MV-4-11 (cell line): ENCODE data around the gene LAPTM5.

Source experiments
- DNase-seq: peaks from one replicate; lab custom pipeline; 2025; lab: John Stamatoyannopoulos, UW

The LAPTM5 gene

DNA sequence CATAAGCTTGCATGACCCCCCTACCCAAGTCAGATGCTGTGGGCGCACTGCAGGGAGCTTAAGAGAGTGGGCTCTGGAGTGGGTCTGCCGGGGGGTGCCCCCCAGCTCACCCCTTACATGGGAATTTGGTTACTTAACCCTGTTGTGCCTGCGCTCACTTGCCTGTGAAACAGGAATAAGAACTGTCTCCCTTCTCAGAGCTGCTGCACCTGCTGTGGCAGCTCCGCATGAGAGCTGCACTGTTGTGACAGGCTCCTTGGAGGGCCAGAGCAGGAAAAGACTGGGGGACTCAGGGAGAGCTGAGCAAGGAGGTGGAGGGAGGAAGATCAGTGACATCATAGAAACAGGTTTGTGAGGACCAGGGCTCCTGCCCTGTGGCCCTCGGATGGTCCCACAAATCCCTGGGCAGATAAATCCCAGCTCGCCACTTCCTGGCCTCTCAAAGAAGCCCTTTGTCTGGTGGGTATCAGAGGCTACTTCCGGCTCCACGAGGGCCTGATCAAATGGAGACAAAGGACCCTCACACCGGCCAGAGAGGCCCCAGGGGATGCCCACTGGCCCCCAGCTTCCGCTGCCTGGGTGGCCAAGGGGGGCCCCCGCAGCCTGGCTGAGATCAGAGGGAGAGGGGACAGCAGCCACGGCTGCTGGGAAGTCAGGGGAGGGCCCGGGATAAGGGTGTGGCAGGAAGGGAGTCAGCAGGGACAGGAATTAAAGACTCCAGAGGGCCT, 28.9 kb upstream of the LAPTM5 start:
- no peak for DNase-seq

DNA sequence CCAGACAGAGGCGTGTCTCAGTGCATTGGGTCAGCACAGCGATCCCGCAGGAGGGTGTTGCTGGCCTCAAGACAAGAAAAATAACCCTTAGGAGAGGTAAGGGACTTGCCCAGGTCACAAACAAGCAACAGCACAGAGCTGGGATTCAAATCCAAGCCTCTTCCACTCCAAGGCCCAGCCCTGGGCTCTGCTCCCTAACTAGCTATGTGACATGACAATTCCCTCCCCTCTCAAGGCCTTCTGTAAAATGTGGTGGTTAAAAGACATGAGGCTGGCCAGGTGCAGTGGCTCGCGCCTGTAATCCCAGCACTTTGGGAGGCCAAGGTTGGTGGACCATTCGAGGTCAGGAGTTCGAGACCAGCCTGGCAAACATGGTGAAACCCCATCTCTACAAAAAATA, 28.1 kb upstream of the LAPTM5 start:
- no peak for DNase-seq

DNA sequence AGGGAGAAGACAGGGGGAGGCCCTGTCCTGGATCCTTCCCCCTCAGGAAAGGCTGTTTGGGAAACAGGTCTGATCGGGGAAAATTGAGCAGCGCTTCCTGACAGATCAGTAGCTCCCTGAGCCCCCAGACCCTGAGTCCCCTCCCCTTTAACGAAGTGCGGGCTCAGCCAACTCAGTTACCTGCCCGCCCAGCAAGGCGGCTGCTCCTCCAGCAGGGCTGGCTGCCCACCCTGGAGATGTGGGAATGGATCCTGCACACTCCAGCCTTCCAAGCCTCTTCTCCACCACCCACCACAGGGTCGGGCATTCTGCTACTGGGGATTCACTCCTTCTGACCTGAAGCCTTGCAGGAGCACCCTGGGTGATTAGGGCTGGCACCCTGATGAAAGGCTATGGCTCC, 27.6 kb upstream of the LAPTM5 start:
- DNase-seq, result no peak

DNA sequence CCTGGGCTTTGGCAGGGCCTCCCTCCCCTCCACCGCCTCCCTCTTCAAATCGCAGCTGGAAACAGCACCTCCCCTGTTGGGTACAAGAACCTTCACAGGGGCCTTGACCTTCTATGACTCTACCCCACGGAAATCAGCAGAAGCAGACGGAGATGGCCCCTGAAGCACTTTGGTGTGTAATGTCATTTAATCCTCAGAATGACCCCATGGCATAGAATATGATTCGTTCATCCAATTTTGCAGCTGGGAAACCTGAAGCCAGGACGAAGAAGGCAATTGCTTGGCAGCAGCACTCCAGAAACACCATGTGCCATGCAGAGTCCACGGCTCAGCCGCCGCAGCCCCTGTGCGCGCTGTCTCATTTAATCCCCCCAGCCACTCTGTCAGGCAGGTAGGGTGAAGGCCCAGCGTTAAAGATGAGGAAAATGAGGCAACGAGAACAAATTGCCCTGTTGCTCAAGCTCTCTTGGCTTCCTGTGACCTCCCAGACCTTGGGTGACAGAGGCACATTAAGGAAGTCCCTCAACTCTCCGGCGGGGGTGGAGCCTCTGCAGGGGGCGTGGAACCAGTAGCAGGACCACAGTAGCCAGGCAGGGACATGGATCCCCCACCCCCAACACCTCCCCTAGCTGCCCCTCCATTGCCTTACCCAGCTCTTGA, 25.8 kb upstream of the LAPTM5 start:
- DNase-seq, result peak; percentile 83

DNA sequence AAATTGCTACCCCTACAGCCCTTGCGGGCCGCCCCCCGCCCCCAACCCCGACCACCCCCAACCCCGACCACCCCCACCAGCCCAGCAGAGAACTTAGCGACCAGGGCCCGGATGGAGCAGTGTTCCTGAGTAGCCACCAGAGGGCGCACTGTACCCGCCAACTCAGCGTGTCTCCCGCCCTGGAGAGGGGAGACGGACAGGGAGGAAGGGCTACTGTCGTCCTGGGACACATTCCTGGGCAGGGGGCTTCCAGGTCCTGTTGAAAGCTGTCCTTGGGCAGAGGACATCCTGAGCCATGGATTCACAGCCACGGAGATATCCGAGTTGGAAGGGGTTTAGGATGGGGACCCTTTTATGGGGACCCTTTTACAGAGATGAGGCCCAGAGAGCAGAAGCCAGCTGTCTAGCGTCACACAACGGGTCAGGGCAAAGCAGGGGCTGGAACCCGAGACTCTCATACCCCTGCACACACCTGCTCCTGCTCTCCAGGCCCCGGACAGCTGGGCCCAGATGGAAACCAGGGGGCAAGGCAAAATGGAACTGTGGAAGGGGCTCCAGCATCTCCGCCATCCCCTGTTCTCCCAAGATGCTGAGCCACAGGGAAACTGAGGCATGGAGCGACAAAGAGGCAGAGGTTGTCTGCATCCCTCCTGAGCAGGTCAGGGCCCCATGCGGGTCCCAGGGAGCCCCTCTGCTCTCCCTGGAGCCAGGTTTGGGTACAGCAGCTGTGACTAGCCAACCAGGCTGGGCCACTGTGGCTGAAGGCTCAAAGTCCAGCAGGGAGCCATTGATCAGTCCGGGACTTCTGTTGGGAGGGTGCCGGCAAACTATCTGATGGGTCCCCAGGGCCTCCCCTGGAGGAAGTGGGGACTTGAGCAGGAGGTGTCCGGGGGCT, 25.0 kb upstream of the LAPTM5 start:
- peak; percentile 25 for DNase-seq

DNA sequence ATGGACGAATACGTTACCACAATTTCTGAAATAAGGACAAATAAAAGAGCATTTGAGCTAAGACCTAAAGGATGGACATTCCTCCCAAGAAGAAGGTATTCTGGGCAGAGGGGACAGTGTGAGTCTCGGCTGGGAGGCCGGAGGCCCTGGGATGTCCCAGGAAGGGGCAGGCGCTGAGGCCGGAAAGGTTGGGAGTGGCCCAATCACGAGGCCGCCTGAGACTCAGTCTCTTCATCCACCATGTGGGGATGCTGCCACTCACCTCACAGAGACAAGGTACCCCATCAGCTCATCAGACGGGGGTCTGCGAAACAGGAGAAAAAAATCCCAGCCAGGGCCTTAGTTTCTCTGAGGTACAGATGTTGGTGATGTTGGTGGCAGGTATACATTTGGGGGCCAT, 24.3 kb upstream of the LAPTM5 start:
- DNase-seq, result no peak

DNA sequence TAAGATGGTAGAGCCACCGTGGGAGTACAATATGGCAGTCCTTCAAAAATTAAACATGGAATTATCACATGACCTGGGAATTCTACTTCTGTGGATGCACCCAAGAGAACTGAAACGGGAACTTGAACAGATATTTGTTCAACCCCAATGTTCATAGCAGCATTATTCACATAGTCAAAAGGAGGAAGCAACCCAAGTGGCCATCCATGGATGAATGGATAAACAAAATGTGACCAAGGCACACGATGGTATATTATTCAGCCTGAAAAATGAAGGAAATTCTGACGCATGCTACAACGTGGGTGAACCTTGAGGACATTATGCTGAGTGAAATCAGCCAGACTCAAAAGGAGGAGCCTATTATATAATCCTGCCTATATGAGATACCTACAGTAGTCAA, 22.8 kb upstream of the LAPTM5 start:
- peak; percentile 58 for DNase-seq

DNA sequence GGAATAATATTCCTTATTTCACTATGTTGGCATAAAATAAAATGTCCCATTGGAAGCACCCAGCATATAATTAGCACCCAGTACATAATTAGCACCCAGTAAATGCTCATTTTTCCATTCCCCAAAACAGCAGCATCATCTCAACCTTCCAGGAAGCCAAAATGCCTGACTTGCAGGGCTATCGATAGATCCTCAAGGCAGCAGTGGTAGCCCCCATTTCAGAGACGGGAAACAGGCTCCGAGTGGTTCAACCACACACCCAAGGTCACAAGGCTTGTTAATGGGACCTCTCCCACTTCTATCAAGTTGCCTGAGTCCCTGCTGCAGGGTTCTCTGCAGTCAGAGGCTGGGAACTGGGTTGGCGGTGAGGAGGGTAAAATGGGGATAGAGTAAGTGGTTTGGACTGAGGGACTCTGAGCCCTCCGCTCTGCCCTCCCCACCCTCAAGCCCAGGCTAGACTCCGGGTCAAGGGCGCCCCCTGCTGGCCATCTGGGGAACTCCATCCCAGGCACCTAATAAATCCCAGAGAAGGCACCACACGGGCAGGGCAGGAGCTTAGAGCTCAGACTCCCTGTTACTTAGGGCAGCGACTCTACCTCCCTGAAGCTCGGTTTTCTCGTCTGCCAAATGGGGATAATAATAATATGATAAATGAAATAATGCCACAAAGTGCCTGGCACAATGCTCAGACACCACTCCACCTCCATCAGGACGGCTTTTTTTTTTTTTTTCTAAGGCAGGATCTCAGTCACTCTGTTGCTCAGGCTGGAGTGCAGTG, 21.9 kb upstream of the LAPTM5 start:
- peak; percentile 67 for DNase-seq

DNA sequence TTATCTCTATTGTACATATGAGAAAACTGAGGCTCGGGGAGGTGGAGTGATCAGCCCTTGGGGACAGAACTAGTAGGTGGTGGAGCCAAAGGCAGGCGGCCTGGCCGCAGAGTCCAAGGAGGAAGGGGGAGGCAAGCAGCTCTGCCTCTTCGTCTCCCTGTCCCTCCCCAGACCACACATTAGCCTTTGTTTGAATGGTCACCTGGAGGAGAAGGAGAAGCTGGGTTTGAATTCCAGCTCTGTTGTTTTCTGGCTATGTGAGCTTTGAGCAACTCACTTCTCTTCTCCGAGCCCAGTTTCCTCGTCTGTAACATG, 21.4 kb upstream of the LAPTM5 start:
- no peak for DNase-seq

DNA sequence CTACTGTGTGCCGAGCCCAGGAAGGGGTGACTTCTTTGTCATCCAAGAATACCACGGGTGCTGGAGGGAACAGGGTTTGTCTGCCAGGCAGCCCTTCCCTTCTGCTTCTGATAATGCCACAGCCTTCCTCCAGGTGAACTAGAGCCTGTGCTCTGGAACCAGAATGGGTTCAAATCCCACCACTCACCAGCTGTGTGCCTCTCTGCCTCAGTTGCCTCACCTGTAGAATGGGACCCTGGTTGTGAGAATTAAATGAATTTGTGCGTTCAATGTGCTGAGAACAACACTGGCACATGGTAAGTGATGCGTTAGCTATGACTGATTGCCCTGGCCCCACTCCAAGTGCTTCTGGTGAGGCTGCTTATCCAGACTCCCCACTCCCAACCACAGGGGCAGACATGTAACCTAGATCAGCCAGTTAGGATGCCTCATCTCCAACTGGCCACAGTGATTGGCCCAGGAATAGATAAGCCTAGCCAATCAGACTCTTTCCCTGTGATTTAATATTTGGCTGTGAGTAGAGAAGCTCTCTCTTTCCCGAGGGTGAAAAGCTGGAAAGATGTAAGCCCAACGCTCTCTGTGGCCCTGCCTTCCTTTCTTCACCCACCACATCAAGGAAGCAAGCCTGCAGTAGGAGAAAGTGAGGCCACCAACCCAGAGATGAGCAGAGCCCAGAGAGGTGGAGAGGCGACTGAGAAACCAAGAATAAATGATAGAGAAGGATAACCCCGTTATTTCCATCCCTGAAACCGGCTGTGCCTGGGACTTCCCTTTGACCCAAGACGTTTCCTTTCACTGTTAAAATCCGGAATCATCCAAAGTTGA, 20.8 kb upstream of the LAPTM5 start:
- DNase-seq, result peak; percentile 83

DNA sequence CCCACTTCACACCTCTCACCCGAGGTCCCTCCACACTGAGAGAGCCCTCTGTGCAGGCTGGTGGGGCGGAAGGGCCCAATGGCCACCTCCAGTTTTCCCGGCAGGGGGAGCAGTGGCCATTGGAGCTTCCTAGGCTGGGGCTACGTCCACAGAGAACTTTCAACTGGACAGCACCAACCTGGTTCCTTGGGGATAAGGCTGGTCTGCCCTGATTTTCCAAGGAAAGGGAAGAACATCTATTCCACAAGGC, 20.3 kb upstream of the LAPTM5 start:
- no peak for DNase-seq

DNA sequence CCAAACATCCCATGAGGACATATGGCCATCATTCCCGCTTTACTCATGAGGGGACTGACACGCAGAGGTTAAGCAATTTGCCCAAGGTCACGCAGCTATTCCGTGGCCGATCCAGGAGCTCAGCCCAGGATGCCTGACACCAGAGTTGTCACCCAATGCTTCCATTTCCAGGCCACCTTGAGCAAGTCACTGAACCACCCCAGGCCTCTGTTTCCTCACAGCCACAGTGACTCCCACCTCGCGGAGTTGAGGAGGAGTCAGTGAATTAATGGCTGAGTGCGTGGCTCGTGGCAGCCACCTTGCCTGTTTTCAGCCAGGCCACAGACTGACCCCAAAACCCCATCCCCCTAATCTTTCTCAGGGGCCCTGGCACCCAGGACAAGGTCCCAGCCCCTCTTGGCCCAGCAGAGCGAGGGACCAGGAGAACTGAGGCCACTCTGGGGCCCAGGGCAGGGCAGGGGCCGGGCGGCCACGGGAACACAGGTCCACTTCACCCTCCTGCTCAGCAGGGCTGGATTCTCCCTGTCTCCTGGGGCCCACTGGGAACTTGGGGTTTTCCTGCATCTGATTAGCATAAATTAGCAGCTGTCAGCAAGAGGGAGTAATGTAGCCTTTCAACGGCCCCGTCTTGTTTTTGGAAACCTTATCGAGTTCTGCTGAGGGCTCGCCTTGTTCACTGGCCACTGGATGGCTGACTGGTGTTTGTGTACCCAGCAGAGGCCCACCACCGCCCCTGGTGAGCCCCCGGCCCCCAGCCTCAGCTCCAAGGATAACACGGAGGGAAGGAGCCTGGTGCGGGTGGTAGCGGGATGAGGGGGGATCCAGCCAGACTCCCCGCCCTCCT, 19.7 kb upstream of the LAPTM5 start:
- DNase-seq, result no peak

DNA sequence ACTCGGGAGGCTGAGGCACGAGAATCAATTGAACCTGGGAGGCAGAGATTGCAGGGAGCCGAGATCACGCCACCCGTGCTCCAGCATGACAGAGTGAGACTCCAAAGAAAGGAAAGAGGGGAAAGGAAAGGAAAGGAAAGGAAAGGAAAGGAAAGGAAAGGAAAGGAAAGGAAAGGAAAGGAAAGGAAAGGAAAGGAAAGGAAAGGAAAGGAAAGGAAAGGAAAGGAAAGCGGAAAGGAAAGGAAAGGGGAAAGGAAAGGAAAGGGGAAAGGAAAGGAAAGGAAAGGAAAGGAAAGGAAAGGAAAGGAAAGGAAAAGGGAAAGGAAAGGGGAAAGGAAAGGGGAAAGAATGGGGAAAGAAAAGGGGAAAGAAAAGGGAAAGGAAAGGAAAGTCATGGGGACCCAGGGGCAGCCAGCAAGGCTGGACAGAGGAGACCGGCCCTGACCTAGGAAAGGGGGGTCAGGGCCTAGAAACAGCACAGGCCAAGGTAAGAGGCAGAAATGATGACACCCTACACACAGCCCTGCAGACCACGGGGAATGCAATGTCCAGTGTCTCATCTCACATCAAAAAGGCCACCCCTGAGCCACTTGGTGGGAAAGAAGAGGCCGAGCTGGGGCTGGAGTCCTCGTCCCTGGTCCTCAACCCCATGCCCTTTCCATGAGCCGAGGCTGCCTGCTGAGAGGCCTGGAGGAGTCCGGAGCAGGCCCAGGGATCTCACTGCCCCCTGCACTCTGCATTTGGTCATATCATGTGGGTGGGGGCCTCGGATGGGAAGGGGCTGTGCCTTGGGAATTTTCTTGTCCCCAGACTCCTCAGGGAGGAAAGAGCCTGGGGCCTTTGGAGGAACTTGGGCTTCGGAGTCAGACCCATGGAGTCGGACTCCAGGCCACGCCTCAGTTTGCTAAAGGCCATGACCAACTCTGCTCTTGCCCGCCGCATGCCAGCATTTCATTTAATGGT, 18.8 kb upstream of the LAPTM5 start:
- no peak for DNase-seq

DNA sequence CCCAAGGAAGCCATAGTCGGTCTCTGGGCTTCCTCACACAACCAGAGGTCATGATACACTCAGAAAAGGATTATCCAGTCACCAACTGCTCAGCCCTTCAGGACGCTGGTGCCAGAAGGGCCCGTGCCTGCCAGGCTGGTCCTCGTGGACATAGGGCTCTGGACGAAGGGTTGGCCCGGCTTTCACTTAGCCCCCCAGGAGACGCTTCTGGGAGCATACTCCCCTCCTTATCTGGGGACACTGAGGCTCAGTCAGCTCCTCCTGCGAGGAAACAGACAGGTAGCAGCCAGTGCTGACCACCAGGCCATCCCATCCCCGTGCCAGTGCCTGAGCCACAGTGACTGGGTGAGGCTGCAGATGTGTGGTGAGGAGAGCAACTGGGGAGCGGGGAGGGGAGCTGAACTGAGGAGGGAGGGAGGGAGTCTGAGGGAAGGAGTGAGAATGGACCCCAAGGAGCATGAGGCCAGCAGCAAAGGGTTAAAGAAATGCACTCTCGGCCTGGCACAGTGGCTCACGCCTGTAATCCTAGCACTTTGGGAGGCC, 17.9 kb upstream of the LAPTM5 start:
- no peak for DNase-seq

DNA sequence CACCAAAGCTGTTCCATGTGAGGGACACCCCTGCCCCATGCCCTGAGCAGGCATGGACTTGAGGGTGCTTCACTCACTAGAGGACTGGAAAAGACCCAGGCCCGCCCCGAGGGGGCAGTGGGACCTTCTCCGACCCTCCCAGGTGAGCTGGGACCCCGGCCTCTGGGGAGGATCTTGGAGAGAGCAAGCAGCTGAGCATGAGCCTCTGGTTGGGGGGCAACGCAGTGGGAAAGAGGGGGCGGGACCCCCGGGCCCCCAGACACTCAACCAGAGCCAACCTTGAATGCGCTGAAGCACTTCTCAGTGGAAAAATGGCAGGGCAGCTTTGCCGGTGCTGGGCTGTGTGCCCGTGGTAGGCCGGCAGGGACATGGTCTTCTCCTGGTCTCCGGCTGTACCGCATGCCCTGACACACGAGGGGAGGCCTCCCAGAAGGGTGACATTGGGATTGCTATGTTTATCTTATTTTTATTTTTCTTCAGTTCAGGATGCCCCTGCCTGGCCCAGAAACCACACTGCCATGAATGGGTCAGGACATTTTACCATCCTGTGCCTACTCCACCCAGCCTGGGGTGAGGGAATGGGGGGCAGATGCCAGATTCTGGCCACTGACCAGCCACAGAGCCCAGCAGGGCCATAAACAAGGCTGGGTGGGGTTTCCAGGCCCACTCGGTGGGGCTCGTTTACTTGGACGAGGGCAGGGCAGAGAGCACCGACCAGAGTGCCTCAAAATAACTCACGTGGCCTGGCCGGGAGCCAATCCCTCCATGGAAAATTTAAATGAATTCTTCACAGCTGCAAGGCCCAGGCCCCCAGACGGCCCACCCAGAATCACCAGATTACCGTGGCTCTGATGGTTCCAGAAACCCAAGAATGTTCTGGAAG, 17.2 kb upstream of the LAPTM5 start:
- no peak for DNase-seq

DNA sequence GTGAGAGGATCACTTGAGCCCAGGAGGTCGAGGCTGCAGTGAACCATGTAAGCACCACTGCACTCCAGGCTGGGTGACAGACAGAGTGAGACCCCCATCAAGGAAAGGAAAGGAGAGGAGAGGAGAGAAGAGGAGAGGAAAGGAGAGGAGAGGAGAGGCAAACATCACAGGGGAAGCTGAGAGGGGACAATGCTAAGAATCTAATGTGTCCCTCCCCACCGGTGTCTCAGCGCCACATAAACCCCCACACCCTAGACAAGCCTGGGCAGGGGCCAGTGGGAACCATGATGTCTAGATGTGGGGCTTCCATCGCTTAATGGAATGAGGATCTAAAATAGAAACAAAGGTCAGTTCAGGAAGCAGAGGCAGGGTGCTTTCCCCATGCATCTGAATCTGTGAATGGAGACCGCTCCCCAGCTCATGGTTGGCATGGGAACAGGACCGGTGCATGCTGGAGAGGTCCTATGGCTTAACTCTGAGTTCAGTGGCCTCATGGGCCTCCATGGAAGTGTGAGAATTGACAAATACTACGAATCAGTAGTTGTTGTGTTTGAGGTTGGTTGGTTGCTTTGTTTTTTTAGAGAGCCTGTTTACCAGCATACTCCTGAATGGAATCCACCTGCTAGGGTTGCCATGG, 16.3 kb upstream of the LAPTM5 start:
- DNase-seq, result no peak

DNA sequence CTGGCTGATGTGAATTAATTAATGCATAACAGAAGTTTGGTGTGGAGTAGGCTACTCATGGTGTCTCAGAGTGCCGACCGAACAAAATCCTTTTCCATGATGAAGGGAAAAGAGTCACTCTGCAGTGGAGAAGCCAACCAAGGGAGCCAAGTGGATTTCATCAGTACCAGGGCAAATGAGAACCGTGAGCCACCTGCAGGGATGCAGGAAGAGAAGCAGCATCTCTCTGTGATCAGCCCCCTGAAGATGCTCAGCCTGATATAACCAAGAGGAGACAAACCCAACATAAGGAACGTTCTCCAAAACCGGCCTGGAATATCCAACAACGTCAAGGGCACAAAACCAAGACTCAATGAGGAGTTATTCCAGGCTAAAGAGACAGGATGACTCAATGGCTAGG, 13.4 kb upstream of the LAPTM5 start:
- DNase-seq, result no peak

DNA sequence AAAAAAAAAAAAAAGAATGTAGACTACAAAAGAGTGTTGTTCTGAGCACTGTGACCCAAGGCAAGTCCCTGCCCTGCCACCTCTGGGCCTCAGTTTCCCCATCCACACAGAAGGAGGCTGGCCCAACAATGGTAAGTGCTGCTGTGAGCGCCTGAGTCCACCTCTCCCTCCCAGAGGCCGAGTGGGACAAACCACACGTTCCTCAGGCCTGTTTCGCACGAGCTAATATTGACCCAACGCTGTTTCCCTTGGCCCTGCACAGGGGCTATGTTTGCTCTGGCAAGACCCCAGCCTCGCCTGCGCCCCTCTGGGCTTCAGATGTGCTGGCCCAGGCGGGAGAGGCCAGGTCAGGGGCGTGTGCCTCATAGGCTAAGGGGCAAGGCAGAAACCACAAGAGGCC, 12.6 kb upstream of the LAPTM5 start:
- no peak for DNase-seq
